Measurements from ENCODE around the gene DNM1L. TPM values are rescaled to one million over a fixed set of nuclear protein-coding genes. Genes with fewer than 3 reads are reported as not detected.

DNM1L gene
- total and polyA plus RNA-seq, 2 donors from 2014 or later: 30.5 to 66.2 TPM

DNA sequence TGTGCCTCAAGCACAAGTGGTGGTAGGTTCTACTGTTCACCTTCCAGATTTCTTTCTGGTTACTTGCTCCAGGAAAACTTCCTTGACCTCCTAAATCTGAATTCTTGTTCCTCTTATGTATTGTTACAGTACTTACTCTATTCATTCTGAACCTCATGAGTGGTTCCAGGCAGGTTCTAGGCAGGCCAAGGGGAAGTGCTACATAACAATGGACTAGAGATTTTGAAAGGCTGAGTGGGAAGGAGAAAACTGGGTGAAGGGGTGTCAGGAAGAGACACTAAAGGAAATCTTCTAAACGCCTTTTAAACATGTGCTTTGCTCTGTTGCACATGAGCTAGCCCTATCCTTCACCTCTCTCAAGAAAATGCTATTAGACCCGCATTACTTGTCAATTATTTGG lies 75.0 kb downstream of the DNM1L start:
- H3K36me3 ChIP-seq (ENCODE audit: control insufficient read depth in 2 of 3, insufficient read depth in 3 of 3, low read length in 3 of 3): peaks cover 6 to 17% (median 8%) of the 10 kb centered on the region in 3 donors
- TF ChIP-seq, protein P1, sequence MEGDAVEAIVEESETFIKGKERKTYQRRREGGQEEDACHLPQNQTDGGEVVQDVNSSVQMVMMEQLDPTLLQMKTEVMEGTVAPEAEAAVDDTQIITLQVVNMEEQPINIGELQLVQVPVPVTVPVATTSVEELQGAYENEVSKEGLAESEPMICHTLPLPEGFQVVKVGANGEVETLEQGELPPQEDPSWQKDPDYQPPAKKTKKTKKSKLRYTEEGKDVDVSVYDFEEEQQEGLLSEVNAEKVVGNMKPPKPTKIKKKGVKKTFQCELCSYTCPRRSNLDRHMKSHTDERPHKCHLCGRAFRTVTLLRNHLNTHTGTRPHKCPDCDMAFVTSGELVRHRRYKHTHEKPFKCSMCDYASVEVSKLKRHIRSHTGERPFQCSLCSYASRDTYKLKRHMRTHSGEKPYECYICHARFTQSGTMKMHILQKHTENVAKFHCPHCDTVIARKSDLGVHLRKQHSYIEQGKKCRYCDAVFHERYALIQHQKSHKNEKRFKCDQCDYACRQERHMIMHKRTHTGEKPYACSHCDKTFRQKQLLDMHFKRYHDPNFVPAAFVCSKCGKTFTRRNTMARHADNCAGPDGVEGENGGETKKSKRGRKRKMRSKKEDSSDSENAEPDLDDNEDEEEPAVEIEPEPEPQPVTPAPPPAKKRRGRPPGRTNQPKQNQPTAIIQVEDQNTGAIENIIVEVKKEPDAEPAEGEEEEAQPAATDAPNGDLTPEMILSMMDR (IDR thresholded peaks at IDR 0.05; ENCODE audit: borderline replicate concordance, extremely low read depth, insufficient read depth): no peak
- intact Hi-C loops (cut with DNase I): no loop called here
- H3K27ac ChIP-seq (ENCODE audit: low read depth in 2 of 2, low read length in 2 of 2): no peak overlapping the region
- no peaks in the 10 kb centered on the region for H3K27me3 ChIP-seq (ENCODE audit: control insufficient read depth, insufficient read depth, low read length)
- peak overlapping the region; percentile 86 to 98 (median 88) for H3K4me3 ChIP-seq (ENCODE audit: low read length in 3 of 3)
- H3K9me3 ChIP-seq (ENCODE audit: control insufficient read depth in 2 of 3, insufficient read depth in 1 of 3, low read length in 3 of 3): no peaks in the 10 kb centered on the region
- no peak overlapping the region for H3K9ac ChIP-seq (ENCODE audit: low read length in 3 of 3)
- FAIRE-seq: no peak
- DNase-seq: no peak
- peaks cover 3 to 13% (median 11%) of the 10 kb centered on the region in 3 donors for H3K4me1 ChIP-seq (ENCODE audit: control insufficient read depth in 2 of 3, insufficient read depth in 2 of 3, low read depth in 1 of 3, low read length in 3 of 3)

DNA sequence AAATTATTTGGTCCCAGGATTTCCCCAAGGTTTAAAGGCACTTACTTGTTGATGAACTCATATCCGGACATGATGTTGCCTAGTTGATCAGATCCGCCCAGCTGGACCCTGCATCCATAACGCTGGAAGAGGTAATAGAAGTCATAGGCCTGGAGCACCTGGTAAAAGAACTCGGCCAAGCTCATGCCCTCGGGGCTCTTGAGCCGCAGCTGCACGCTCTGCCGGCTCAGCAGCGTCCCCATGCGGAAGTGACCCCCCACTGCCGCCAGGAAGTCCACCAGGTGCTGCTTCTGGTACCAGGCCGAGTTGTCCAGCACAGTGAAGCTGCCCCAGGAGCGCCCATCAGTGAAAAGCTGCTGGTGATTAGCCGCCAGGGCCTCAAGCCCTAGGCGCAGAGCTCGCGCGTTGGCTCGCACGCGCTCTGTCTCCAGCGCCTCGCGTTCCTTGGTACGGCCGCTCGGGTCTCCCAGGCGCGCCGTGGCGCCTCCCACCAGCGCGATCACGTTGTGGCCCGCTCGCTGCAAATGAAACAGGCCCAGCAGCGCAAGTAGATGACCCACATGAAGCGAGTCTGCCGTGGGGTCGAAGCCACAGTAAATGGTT lies 76.1 kb downstream of the DNM1L start:
- peak overlapping the region; percentile 79 to 94 for H3K27ac ChIP-seq (ENCODE audit: low read depth in 2 of 2, low read length in 2 of 2)
- FAIRE-seq: no peak
- intact Hi-C loops (cut with DNase I): no loop called here

DNA sequence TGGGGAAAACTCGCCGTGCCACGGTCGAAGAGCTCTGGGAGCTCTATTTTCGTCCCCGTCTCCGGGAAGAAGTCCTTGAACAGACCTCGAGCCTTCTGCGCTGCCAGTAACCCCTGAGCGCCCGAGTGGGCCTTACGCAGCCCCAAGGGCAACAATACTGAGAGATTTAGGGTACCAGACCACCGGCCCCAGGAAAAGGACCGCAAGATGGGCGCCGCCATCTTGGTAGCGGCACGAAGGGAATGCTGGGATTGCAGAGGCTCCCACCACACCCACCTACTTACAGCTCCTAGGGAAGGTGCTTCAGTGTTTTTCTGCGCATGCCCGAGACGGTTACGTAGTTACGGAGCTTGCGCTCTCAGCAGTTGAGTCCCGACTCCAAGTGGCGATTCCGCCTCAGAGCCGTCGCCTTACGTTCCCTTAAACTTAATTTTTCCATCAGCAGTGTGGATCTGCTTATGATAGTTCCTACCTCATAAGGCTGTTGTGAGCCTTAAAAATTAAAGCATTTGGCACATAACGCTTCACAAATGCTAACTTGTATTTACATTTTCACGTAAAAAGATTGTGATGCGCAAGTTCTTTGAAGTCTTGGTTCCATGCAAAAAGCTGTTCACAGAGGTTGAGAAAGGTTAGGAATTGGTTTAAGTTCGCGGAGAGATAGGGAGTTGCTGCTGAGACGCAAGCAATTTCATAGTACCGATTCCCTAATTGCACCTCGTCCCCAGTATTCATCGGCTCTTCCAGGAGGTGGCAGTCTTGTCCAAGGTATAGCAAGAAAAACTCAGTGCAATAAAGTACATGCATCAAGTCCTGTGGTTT lies 76.8 kb downstream of the DNM1L start, which contains the start of gene YARS2:
Gene YARS2 (minus strand): TSS at position 244 of the 822 bp plus-strand sequence. CDS start 23 bp downstream, at position 221.
- intact Hi-C loops (cut with DNase I): no loop called here
- no peaks in the 10 kb centered on the region for H3K9me3 ChIP-seq (ENCODE audit: control insufficient read depth in 2 of 3, insufficient read depth in 1 of 3, low read length in 3 of 3)
- H3K4me1 ChIP-seq (ENCODE audit: control insufficient read depth in 2 of 3, insufficient read depth in 2 of 3, low read depth in 1 of 3, low read length in 3 of 3): peaks cover 3 to 13% (median 11%) of the 10 kb centered on the region in 3 donors
- H3K27me3 ChIP-seq (ENCODE audit: control insufficient read depth, insufficient read depth, low read length): no peaks in the 10 kb centered on the region
- peak; percentile 96 to 99 (median 96) for DNase-seq
- H3K4me3 ChIP-seq (ENCODE audit: low read length in 3 of 3): peak within 1 kb of the TSS; percentile 86 to 98 (median 88)
- H3K27ac ChIP-seq (ENCODE audit: low read depth in 2 of 2, low read length in 2 of 2): peak within 1 kb of the TSS; percentile 88 to 94
- peak within 1 kb of the TSS; percentile 79 to 95 (median 93) for H3K9ac ChIP-seq (ENCODE audit: low read length in 3 of 3)
- FAIRE-seq: no peak
- H3K36me3 ChIP-seq (ENCODE audit: control insufficient read depth in 2 of 3, insufficient read depth in 3 of 3, low read length in 3 of 3): peaks cover 2 to 11% (median 6%) of the 10 kb centered on the region in 3 donors
- TF ChIP-seq, protein P1 (IDR thresholded peaks at IDR 0.05; ENCODE audit: borderline replicate concordance, extremely low read depth, insufficient read depth): peak; percentile 90

More for the DNA sequence above, 76.1 kb downstream of the DNM1L start:
- H3K4me3 ChIP-seq (ENCODE audit: low read length in 3 of 3): peak overlapping the region; percentile 86 to 98 (median 88)
- H3K4me1 ChIP-seq (ENCODE audit: control insufficient read depth in 2 of 3, insufficient read depth in 2 of 3, low read depth in 1 of 3, low read length in 3 of 3): peaks cover 3 to 13% (median 11%) of the 10 kb centered on the region in 3 donors
- no peaks in the 10 kb centered on the region for H3K9me3 ChIP-seq (ENCODE audit: control insufficient read depth in 2 of 3, insufficient read depth in 1 of 3, low read length in 3 of 3)
- DNase-seq: peak; percentile 83 to 91 (median 86)
- peaks cover 6 to 11% (median 8%) of the 10 kb centered on the region in 3 donors for H3K36me3 ChIP-seq (ENCODE audit: control insufficient read depth in 2 of 3, insufficient read depth in 3 of 3, low read length in 3 of 3)
- peak overlapping the region; percentile 79 to 95 (median 92) for H3K9ac ChIP-seq (ENCODE audit: low read length in 3 of 3)
- TF ChIP-seq, protein P1 (IDR thresholded peaks at IDR 0.05; ENCODE audit: borderline replicate concordance, extremely low read depth, insufficient read depth): peak; percentile 66
- H3K27me3 ChIP-seq (ENCODE audit: control insufficient read depth, insufficient read depth, low read length): no peaks in the 10 kb centered on the region
